Spleen (tissue), 11 donors: ENCODE data around the gene TTLL12. TPM values are rescaled to one million over a fixed set of nuclear protein-coding genes. Genes with fewer than 3 reads are reported as not detected.

ENCODE experiments used
- DNase-seq: peaks from one replicate; pipeline ENCODE4 v3.0.0-alpha.2; 2020
- H3K27ac ChIP-seq, 8 donors: fragments of 200-600 bp; sonication (generic) in 7 of 8; 1 replicate in 4 of 8; 2 replicates in 4 of 8; pipeline versions ENCODE4 v1.5.0 to v1.8.0; 2016 to 2021; ENCODE audit warnings: inconsistent platforms in 4 of 8, mild to moderate bottlenecking in 4 of 8, moderate library complexity in 1 of 8
- H3K27me3 ChIP-seq, 7 donors: fragments of 200-600 bp; sonication (generic) in 6 of 7; replicated peaks in 1 of 7; 1 replicate in 4 of 7; 2 replicates in 3 of 7; pipeline versions ENCODE4 v1.5.0 to v1.8.0; 2016 to 2021; ENCODE audit warnings: inconsistent platforms in 3 of 7, mild to moderate bottlenecking in 1 of 7
- H3K36me3 ChIP-seq, 6 donors: fragments of 200-600 bp; sonication (generic) in 5 of 6; 1 replicate in 4 of 6; 2 replicates in 2 of 6; pipeline versions ENCODE4 v1.5.0 to v1.8.0; 2016 to 2021; ENCODE audit warnings: inconsistent platforms in 2 of 6
- H3K4me1 ChIP-seq, 6 donors: fragments of 200-600 bp; sonication (generic) in 5 of 6; 1 replicate in 3 of 6; 2 replicates in 3 of 6; pipeline versions ENCODE4 v1.5.0 to v1.8.0; 2016 to 2021; ENCODE audit warnings: inconsistent platforms in 3 of 6
- H3K4me3 ChIP-seq, 8 donors: fragments of 200-600 bp; sonication (generic) in 7 of 8; 1 replicate in 4 of 8; 2 replicates in 4 of 8; pipeline versions ENCODE4 v1.5.0 to v1.8.0; 2016 to 2021; ENCODE audit warnings: inconsistent platforms in 4 of 8, mild to moderate bottlenecking in 4 of 8, moderate library complexity in 2 of 8
- H3K9me3 ChIP-seq, 8 donors: fragments of 200-600 bp; sonication (generic) in 7 of 8; 1 replicate in 4 of 8; 2 replicates in 4 of 8; pipeline versions ENCODE4 v1.5.0 to v1.8.0; 2016 to 2021; ENCODE audit warnings: inconsistent platforms in 4 of 8
- CTCF ChIP-seq, 11 experiments: fragments of 200-600 bp in 7 of 11; fragments of 450-650 bp in 4 of 11; sonication (generic) in 4 of 11; IDR thresholded peaks in 8 of 11; conservative IDR thresholded peaks in 3 of 11; 1 replicate in 7 of 11; 2 replicates in 4 of 11; pipeline versions ENCODE4 v1.4.0 to v1.8.0; 2016 to 2021; ENCODE audit warnings: antibody characterized with exemption in 11 of 11, inconsistent platforms in 4 of 11, mild to moderate bottlenecking in 1 of 11
- POLR2A ChIP-seq, 3 donors: fragments of 450-650 bp; IDR thresholded peaks; one replicate each; pipeline ENCODE4 v1.5.1; 2017; ENCODE audit warnings: antibody characterized with exemption in 3 of 3, mild to moderate bottlenecking in 1 of 3
- POLR2AphosphoS5 ChIP-seq, 3 donors: sonication (generic); formaldehyde crosslinking; IDR thresholded peaks; one replicate each; pipeline ENCODE4 v1.5.1; 2017; ENCODE audit warnings: antibody characterized with exemption in 3 of 3
- WGBS, 5 donors: extraction: QIAGEN DNeasy Blood & Tissue Kit in 3 of 5; methylation state at CpG; one replicate each; pipeline versions ENCODE4 v1.1.5 to v1.1.7; 2013 to 2018; 5-methylcytosine and 5-hydroxymethylcytosine counted together
- intact Hi-C: fragments of 100-400 bp; cut with DNase I; formaldehyde crosslinking; loops from one replicate; pipeline ENCODE4 v1.15.0; 2023; ENCODE audit warnings: low total_unique reads
- polyA plus RNA-seq, 3 donors: library from polyadenylated mRNA; stranded (reverse); fragments of 200-250 nt; gene quantifications; one replicate each; pipeline ENCODE4 v1.2.1, GENCODE V29; 2013
- total RNA-seq, 7 donors: library from RNA; depleted of rRNA in 3 of 7; stranded (reverse); fragments of >200 nt in 3 of 7; fragmentation: NEBNext Ultra II Directional in 4 of 7; extraction: Animal tissue kit (Norgen Biotek cat#: 25700) in 4 of 7; gene quantifications; one replicate each; pipeline versions ENCODE4 v1.1.0 to v1.2.1, GENCODE V29; 2016 to 2021
- donor health status: healthy with polysubstance abuse.
- donor health status: DM: no; HTN: no; CAD: no; lungs with moderate emphysema.
- donor health status: DM: no; HTN: no; CAD: no.
- donor health status: Bipolar disorder and iron deficiency.
- donor health status: healthy.
- donor health status: DM: no; HTN: no; CAD: no.
- donor health status: DM: yes; HTN: yes; CAD: no.

The TTLL12 gene
- total and polyA plus RNA-seq, 10 donors: 8.7 to 21.6 (median 18.2) TPM

GRCh38 chr22:43233529-43233928, 46.6 kb upstream of the TTLL12 start:
- TF ChIP-seq POLR2A (IDR thresholded peaks at IDR 0.05) (no peak), POLR2AphosphoS5 (IDR thresholded peaks at IDR 0.05) (no peak), CTCF (IDR thresholded peaks at IDR 0.05 in 8 of 11, conservative IDR thresholded peaks at IDR 0.05 in 3 of 11) (no peak)
- Histone ChIP-seq H3K4me3 (no peak overlapping the region), H3K9me3 (no peaks in the 10 kb centered on the region), H3K27ac (no peak overlapping the region), H3K4me1 (peaks cover 4 to 58% (median 29%) of the 10 kb centered on the region in 6 donors), H3K27me3 (peaks cover 0 to 16% (median 0%) of the 10 kb centered on the region in 7 donors), H3K36me3 (no peaks in the 10 kb centered on the region)
- no peak for DNase-seq
- WGBS, 5 donors: 73 to 88% (median 86%) methylated on average over 1 to 6 of the region's 6 CpGs
- intact Hi-C loops: loop anchor here (5.0 kb wide), 1 partner anchor 114 kb away; no protein-coding TSS in a partner anchor

- intact Hi-C loops: loop anchor here (5.0 kb wide), 1 partner anchor 115 kb away; no protein-coding TSS in a partner anchor
- TF ChIP-seq POLR2A (IDR thresholded peaks at IDR 0.05) (no peak), POLR2AphosphoS5 (IDR thresholded peaks at IDR 0.05) (no peak), CTCF (IDR thresholded peaks at IDR 0.05 in 8 of 11, conservative IDR thresholded peaks at IDR 0.05 in 3 of 11) (no peak)
- Histone ChIP-seq H3K27me3 (peaks cover 0 to 16% (median 0%) of the 10 kb centered on the region in 7 donors), H3K27ac (peak overlapping the region in 4 of 8 donors; percentile 12 to 59 (median 50)), H3K9me3 (no peaks in the 10 kb centered on the region), H3K36me3 (no peaks in the 10 kb centered on the region), H3K4me1 (peaks cover 4 to 48% (median 27%) of the 10 kb centered on the region in 6 donors), H3K4me3 (no peak overlapping the region)
- WGBS, 5 donors: 72 to 90% (median 77%) methylated on average over 8 of the region's 8 CpGs
- no peak for DNase-seq
Measured at GRCh38 chr22:43232445-43232844, 45.5 kb upstream of the TTLL12 start.

GRCh38 chr22:43231724-43232034, 44.7 kb upstream of the TTLL12 start:
- peaks cover 0 to 16% (median 0%) of the 10 kb centered on the region in 7 donors for H3K27me3 ChIP-seq
- H3K4me3 ChIP-seq: no peak overlapping the region
- no peaks in the 10 kb centered on the region for H3K9me3 ChIP-seq
- TF ChIP-seq POLR2A (IDR thresholded peaks at IDR 0.05): no peak
- no peak for TF ChIP-seq POLR2AphosphoS5 (IDR thresholded peaks at IDR 0.05)
- TF ChIP-seq CTCF (IDR thresholded peaks at IDR 0.05 in 8 of 11, conservative IDR thresholded peaks at IDR 0.05 in 3 of 11): no peak
- WGBS, 5 donors: 61 to 82% (median 74%) methylated on average over 9 to 15 of the region's 15 CpGs
- peak overlapping the region in 4 of 8 donors; percentile 12 to 59 (median 50) for H3K27ac ChIP-seq
- DNase-seq: no peak
- intact Hi-C loops: loop anchor here (2.0 to 5.0 kb wide), 2 partner anchors 116 to 153 kb away; no protein-coding TSS in a partner anchor
- H3K36me3 ChIP-seq: no peaks in the 10 kb centered on the region
- H3K4me1 ChIP-seq: peaks cover 4 to 41% (median 21%) of the 10 kb centered on the region in 6 donors

- intact Hi-C loops: loop anchor here (2.0 to 5.0 kb wide), 2 partner anchors 116 to 154 kb away; no protein-coding TSS in a partner anchor
- 15 to 22% (median 18%) methylated on average over 20 to 23 of the region's 23 CpGs for WGBS, 5 donors
- DNase-seq: peak; percentile 86
Measured at GRCh38 chr22:43230971-43231723, 44.2 kb upstream of the TTLL12 start.

More at GRCh38 chr22:43230971-43231723, 44.2 kb upstream of the TTLL12 start:
- Histone ChIP-seq H3K4me1 (peaks cover 2 to 35% (median 17%) of the 10 kb centered on the region in 6 donors), H3K36me3 (no peaks in the 10 kb centered on the region), H3K27ac (peak overlapping the region in 4 of 8 donors; percentile 12 to 59 (median 50)), H3K27me3 (peaks cover 0 to 16% (median 0%) of the 10 kb centered on the region in 7 donors), H3K9me3 (no peaks in the 10 kb centered on the region), H3K4me3 (no peak overlapping the region)
- TF ChIP-seq POLR2AphosphoS5 (IDR thresholded peaks at IDR 0.05): peak in 1 of 3 donors; percentile 14
- peak; percentile 73 to 94 (median 88) for TF ChIP-seq CTCF (IDR thresholded peaks at IDR 0.05 in 8 of 11, conservative IDR thresholded peaks at IDR 0.05 in 3 of 11)
- no peak for TF ChIP-seq POLR2A (IDR thresholded peaks at IDR 0.05)
